NCI-H2227 (cell line): Measurements from ENCODE around the gene RAMP3.
"Not testable (repeated sequence)": the region's sequence is repeated elsewhere in the genome, so short reads cannot be mapped to it uniquely, and the experiment has no call there.

Experiments
- DNase-seq: peaks from one replicate; lab custom pipeline; 2025; ENCODE audit not compliant: unreplicated experiment; lab: John Stamatoyannopoulos, UW

Gene RAMP3

DNA sequence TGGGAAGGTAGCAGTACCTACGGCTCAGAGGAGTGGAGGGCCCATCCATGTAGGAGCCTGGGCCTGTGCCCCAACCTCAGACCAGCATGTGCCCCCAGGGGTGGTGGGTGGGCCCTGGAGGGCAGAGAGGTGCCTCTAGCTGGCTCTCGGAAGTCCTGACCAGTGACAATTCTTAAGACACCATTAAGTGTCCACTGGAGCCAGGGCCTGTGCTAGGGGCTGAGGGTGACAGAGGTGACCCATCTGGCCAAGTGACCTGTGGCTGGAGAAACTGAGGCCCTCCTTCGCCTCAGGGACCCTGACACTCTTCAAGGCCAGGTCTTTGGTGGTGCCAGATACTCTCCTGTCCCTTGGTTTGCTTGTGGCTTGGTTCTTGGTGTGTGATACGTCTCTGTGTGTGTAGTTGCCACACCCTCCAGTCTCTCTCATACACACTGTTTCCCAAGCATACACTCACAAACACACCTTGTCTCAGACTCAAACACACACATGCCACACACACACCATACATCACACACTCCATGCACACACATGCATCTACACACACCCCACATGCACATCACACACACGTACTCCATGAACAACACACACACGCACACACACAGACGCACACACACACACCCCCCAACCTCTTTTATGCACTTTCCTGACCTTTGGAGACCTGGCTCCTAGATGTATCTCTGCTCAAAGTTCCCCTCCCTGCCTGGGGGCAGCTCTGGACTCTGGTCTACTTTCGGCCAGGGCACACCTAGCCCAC is 897 bp upstream of the RAMP3 start:
- DNase-seq: no peak

DNA sequence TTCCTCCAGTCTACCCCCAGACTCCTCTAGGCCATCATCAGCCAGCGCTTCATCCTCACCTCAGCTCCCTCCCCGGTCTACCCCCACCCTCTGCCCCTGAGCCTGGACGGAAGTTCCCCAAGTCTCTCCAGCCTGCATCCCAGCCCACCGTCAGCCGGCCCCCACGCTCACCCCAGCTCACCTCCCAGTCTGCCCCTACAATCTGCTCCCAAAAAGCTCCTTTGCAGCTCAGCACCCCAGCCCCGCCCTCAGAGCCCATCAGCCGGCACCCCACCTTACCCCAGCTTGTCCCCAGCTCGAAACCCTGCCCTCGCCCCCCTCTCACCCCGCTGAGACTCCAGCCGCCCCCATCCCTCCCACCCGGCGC is 322 bp upstream of the RAMP3 start:
- no peak for DNase-seq

DNA sequence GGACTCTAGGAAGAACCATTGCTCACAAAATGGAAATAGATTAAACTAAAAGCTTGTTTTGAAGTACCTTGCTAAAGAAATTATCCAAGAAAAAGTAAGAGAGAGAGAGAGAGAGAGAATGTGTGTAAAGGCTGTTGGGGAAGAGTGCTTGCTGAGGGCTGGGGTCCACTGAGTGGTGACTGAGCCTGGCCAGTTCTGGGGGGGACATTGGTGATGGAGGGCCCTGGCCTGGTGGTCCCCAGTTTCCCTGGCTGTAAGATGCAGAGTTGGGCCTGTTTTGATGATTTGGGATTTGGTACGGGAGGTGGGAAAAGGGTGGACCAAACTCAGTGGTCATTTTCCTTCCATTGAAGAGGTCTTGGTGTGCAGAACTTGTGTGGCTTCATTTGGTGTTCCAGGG is 880 bp downstream of the RAMP3 start:
- no peak for DNase-seq

DNA sequence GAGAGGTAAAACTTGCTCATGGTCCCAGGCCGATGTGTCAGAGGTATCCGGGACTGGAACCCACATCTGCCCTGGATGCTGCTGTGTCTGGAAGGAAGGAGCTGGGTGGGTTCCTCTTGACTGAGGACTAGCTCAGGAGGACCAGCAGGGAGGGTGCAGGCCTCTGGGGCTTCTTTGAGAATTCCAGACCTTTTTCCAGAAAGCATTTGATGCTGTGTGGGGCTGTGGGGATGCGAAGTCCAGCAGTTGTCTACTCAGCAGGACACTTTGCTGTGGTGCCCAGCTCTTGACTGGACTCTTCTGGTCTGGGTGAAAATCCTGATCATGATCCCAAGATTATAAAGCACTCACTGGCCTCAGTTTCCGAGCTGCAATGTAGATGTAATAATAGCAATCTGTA is 1.7 kb downstream of the RAMP3 start:
- no peak for DNase-seq

DNA sequence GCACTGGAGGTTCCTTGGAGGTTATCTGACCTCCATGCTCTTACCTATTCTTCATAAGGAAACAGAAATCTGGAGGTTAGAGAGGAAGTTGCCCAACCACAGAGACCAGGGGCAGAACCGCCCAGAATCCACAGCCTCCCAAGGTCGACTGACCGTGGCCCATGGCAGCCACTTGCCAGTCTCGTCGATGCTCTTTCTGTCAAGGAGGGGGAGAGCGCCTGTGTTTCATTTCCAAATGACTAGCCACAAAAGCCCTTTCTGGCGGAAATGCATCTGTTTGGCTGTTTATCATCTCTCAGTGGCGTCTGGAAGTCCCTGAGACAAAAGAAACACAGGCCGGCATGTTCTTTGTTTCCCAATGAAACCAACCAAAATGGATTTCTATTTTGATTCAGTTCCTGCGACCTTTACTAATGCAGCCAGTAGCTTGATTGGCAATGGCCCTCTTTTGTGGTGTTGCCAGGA is 2.9 kb downstream of the RAMP3 start:
- no peak for DNase-seq

DNA sequence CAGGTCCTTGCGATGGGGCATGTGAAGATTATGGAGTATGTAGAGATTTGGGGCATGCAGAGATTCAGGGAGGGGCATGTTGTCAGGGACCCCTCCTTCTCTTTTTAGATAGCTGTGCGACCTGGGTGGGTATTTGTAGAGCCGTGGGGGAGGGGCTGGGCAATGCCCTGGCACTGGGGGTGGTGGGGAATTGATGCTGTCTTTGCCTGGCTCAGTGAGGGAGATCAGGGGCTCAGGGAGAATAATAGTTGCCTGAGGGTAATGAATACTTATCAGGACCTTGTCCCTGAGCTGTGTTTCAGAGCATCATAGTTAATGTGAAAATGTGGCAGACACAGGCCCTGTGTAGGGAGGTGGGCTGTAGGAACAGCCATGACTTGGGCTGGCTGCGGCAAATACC is 3.5 kb downstream of the RAMP3 start:
- no peak for DNase-seq

DNA sequence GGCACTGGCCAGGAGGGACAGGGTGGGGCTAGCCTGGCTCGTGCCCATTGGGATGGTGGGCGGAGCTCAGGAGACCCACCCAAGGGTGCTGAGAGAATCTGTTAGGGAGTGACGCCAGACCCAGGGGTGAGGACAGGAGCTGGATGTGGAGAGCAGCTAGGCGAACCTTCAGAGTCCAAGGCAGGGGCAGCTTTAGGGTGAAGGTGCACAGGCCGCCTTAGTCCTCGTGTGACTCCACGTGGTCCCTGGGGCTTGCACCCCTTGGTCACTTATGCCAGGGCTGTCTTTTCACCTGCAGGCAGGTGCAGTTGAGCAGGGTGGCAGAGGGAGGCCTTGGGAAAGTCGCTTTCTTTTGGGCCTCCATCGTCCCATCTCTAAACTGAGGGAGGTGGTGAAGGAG is 4.3 kb downstream of the RAMP3 start:
- DNase-seq: no peak

DNA sequence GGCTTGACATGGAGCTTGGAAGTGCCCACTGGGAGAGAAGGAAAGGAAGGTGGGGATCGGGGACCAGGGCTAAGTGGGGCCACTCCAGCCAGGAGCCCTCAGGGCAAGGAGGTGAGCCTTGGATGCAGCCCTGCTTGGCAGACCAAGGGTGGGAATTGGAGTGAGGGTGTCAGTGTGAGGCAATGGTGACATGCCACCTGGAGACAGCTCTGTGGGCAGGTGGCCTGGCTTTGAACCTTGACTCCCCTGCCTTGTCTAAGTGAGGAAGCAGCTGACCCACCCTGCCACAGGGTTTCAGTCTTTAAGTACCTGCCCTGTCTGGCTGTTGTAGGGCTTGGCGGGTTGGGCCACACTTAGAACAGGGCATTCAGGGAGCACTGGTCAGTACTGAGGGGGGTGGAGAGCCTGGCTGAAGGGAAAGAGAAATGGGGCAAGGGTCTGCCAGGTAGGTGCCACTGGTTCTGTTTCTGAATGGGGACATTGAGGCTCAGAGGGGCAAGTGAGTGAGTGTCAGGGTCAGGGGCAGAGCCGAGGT is 4.8 kb downstream of the RAMP3 start:
- no peak for DNase-seq

DNA sequence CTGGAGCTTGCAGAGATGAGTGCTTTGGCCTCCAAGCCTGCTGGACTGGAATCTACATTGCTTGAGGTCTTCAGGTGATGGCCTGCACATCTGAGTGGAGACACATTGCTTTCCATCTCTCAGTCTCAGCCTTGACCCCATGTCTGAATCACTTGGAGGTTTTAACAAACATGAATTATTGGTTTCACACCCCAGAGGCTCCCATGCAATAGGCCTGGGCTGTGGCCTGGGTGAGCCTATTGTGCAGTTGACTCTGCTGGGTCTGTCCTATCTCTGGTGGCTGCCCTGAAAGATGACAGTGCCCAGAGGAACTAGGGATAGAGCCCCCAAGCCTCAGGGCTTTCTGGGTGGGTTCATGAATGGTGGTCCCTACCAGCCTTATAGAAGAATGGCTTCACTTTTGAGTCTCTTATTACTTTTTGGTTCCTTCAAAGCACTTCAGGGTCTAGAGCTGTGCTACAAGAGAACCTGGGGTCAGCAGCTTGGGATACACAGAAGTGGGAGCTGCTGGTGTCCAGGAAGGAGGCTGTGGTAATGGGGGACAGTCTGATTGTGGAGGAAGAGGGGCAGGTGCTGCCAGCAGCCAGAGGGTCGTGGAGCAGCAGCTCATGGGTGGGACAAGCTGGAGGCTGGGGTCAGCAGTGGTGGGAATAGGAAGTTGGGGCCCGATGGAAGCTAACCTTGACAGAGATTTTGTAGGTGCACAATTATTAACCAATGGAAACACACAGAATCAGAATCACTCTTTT is 5.5 kb downstream of the RAMP3 start:
- no peak for DNase-seq

DNA sequence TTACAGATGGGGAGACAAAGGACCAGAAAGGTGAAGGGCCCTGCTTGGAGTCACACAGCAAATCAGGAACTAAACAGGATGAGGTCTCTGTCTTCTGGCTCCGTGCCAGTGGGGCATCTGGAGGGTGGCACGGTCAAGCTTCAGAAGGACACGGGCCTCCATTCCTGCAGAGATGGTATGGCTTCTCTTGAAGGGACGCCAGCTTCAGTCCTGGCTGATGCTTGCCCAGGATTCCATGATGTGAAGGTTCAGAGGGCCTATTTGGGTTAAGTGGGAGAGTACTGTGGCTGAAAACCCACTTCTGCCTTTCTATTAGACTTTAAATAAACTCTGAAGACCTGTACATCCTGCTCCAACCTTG is 6.1 kb downstream of the RAMP3 start:
- DNase-seq: no peak

DNA sequence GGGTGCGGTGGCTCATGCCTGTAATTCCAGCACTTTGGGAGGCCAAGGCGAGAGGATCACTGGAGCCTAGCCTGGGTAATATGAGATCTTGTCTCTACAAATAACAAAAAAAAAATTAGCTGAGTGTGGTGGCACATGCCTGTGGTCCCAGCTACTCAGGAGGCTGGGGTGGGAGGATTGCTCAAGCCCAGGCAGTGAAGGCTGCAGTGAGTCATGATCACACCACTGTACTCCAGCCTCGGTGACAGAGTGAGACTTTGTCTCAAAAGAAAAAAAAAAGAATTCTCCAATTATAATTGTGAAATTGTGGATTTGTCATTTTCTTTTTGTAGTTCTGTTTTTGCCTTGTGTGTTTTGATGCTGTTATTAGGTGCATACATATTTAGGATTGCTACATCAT is 6.7 kb downstream of the RAMP3 start:
- not testable (repeated sequence) for DNase-seq

DNA sequence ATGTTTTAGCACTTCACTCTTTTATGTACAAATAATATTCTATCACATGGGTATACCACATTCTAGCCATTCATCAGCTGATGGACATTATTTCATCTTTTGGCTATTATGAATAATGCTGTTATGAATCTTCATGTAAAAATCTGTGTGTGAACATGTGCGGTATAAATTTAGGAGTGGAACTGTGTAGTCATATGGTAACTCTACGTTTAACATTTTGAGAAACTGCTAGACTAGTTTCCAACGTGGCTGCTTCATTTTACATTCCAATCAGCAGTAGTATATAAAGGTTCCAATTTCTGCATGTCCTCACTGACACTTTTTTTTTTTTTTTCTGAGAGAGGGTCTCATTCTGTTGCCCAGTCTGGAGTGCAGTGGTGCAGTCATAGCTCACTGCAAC is 8.3 kb downstream of the RAMP3 start:
- DNase-seq: no peak

DNA sequence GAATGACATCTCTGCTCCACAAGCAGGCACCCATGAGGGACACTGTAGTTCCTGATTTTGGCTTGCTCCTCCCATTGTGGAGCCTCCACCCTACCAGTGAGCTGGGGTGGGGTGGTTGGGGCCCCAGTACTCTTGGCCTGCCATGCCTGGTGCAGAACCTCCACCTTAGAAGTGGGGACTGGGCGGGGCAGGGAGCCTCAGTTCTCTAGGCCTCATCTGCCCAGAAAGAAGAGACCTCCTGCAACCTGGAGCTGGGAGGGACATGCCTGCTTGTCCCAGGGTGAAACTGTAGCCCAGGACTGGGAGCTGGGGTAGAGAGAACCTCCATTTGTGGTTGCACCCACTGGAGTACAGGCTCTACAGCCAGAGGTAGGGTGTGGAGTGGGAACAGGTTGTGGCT is 14.4 kb downstream of the RAMP3 start:
- DNase-seq: no peak

DNA sequence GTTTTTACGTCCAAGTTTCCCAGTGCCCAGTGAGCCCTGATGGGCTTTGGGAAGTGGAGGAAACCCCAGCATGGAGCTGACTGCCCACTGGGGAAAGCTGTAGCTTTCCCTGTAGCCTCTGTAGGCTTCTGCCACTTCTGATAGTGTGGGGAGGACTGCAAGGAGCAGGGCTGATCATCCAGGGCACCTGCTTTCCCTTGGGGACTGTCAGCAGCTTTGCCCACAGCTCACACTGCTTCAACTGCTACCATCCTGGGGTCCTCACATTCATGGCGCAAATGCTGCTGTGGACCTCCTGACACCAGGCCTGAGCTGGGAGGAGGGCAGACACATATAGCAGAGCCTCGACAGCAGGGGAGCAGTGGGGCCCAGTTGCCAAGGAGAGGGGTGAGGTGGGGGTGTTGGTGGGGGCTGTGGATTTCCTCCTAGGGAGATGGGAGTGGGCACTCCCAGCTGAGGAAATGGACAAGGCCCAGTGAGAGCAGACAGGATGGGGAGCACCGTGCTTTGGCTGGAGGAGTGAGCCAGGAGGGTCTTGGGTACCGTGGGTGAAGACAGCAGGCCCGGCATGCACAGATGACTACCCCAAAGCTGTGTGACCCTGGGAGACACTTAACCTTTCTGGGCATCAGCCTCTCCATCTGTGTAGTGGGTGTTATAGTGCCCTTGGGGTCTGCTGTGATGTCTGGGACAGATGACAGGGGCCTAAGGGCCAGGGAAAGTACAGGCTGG is 16.2 kb downstream of the RAMP3 start:
- no peak for DNase-seq

DNA sequence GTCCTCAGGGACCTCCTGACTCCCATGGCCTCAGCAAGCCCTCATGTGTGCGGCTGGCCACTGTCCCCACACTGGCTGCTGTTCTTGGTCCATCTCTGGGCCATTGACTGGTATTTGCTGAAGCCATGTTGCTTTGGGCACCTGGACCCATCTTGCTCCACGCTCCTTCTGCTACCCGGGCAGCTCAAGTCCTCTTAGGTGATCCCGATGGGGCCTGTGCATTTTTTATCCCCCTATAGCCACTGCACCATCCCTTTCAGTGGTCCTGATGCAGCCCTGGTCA is 16.7 kb downstream of the RAMP3 start:
- no peak for DNase-seq

DNA sequence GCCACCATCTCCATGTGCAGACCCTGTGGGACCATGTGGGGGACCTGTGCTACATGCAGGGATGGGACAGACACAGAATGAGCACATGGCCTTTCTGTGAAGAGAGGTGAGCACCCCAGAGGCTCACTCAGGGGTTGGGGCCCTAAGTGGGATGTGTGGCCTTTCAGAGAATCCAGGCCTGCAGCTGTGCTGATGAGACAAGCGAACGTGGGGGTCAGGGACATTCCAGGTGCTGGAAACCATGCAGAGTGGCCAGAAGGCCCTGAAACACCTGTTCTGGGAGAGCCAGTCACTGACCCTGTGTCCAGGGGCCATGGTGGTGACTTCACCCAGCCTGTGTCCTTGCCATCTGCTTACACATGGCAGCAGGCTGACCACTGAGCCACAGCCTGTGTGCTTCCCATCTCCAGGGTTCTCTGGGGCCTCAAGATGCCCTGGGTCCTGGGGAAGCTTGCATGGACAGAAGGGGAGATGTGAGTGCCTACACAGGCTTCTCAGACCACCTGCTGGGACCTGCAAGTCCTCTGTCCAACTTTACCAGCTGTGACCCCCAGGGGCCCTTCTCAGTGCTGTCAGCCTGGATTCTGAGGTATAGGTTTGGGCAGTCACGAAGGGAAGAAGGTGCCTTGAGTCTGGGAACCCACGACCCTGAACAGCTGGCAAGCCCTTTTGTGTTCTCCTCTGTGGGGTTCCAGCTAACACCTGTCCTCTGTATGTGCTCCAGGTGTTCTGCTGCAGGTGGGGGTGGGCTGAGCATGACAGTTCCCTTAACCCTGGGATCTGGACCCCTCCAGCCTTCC is 17.6 kb downstream of the RAMP3 start:
- DNase-seq: no peak

DNA sequence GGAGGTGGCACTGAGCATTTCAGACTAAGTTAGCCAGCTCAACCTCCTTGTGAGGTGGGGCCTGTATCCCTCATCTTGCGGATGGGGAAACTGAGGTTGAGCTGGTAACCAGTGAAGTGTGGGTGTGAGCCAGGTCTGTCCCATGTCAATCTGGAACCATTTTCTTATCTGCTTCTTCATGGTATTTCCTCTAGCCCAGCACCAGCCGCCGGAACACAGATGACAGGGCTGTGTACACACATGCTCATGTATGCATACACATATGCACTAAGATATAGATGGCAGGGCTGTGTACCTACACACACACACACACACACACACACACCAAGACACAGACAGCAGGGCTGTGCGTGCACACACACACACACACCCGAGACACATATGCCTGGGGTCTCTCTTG is 18.5 kb downstream of the RAMP3 start:
- no peak for DNase-seq

DNA sequence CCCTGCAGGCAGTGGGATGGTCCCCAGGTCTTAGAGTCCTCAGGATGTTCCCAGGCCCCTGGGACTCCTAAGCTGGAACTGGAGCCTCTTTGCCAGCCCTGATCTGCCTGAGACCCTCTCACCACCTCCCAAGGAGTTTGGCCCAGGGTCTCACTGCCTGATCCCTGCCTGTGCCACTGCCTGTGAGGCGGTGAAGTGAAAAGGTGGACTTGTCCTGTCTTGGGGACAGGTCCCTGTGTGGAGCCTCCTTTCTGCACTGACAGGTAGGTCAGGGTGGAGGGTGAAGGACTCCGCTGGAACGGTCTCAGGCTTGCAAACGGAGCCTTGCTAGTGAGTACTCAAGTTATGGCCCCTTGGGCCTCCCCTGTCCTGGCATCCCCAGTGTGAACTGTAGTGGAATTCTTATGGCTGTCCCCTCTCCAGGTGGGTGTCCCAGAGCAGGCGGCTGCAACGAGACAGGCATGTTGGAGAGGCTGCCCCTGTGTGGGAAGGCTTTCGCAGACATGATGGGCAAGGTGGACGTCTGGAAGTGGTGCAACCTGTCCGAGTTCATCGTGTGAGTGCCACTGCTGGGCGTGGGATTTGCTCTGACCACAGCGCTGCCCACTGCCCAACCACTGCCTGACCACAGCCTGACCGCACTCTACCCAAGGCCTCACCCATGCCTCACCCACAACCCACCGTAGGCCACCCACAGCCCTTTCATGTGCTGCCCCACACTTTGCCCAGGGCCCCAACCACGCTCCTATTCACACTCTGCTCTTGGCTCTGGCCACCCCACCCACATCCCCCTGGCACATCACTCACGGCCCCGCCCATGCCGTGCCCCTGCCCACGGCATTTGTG is 19.5 kb downstream of the RAMP3 start:
- DNase-seq: no peak

DNA sequence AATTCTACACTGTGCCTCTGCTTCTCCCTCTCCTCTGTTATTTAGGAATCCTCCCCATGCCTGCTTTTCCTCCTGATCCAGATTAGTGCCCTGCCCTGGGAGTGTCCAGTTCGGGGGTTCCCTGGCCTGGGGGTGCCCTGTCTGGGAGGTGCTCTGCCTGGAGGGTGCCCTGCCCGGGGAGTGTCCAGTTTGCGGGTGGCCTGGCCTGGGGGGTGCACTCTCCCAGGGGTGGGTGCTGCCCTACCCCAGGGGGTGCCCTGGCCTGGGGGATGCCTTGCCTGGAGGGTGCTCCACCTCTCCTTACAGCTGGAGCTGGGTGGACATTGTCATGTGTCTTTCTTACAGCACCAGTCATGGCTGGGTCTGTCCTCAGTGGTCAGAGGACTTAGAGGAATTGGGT is 20.2 kb downstream of the RAMP3 start:
- DNase-seq: no peak
